Measurements from ENCODE around the gene NPBWR2.
"Not testable (repeated sequence)": the region's sequence is repeated elsewhere in the genome, so short reads cannot be mapped to it uniquely, and the experiment has no call there.

DNA sequence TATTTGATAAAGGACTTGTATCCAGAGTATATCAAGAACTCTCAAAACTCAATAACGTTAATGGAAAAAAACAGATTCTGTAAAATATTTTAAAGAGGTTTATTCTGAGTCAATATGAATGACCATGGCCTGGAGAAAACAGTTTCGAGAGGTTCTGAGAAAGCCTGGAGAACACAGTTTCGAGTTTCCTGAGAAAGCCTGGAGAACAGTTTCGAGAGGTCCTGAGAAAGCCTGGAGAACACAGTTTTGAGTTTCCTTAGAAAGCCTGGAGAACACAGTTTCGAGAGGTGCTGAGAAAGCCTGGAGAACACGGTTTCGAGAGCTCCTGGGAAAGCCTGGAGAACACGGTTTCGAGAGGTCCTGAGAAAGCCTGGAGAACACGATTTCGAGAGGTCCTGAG lies 15.6 kb upstream of the NPBWR2 start:
- TF ChIP-seq, protein P1, sequence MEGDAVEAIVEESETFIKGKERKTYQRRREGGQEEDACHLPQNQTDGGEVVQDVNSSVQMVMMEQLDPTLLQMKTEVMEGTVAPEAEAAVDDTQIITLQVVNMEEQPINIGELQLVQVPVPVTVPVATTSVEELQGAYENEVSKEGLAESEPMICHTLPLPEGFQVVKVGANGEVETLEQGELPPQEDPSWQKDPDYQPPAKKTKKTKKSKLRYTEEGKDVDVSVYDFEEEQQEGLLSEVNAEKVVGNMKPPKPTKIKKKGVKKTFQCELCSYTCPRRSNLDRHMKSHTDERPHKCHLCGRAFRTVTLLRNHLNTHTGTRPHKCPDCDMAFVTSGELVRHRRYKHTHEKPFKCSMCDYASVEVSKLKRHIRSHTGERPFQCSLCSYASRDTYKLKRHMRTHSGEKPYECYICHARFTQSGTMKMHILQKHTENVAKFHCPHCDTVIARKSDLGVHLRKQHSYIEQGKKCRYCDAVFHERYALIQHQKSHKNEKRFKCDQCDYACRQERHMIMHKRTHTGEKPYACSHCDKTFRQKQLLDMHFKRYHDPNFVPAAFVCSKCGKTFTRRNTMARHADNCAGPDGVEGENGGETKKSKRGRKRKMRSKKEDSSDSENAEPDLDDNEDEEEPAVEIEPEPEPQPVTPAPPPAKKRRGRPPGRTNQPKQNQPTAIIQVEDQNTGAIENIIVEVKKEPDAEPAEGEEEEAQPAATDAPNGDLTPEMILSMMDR (IDR thresholded peaks at IDR 0.05; ENCODE audit: extremely low read depth in 1 of 2, insufficient read depth in 1 of 2, low read depth in 1 of 2, low read length in 2 of 2): not testable (repeated sequence)
- not testable (repeated sequence) for TF ChIP-seq POLR2AphosphoS5 (IDR thresholded peaks at IDR 0.05; ENCODE audit: insufficient read depth, low read depth, low read length); POLR2A (IDR thresholded peaks at IDR 0.05; ENCODE audit: low read depth, low read length); EZH2 (IDR thresholded peaks at IDR 0.05; ENCODE audit: borderline replicate concordance, low read depth, low read length, severe bottlenecking); FOS (IDR thresholded peaks at IDR 0.05; ENCODE audit: borderline replicate concordance, insufficient read depth, low read length); GATA2 (IDR thresholded peaks at IDR 0.05; ENCODE audit: insufficient read depth, insufficient read length, low read depth, low read length)
